Activated CD4-positive, alpha-beta T cell treated with anti-CD3 and anti-CD28 coated beads, Interleukin-2, amount 10 ng/mL, durations not matched to agents 24 days and 14 days (primary cell): ENCODE data around the gene TMEM253. TPM values are rescaled to one million over a fixed set of nuclear protein-coding genes. Genes with fewer than 3 reads are reported as not detected.

Experiments
- DNase-seq: peaks from one replicate; pipeline ENCODE4 v3.0.0; 2022
- H3K27ac Mint-ChIP-seq: one replicate; pipeline ENCODE4 v1.8.0; 2022; ENCODE audit warnings: mild to moderate bottlenecking, mixed read lengths
- H3K27me3 Mint-ChIP-seq: one replicate; pipeline ENCODE4 v1.8.0; 2022; ENCODE audit warnings: mixed read lengths
- H3K36me3 Mint-ChIP-seq: one replicate; pipeline ENCODE4 v1.8.0; 2022; ENCODE audit warnings: low read depth, mild to moderate bottlenecking, mixed read lengths
- H3K4me1 Mint-ChIP-seq: one replicate; pipeline ENCODE4 v1.8.0; 2021; ENCODE audit warnings: mixed read lengths
- H3K4me3 Mint-ChIP-seq: one replicate; pipeline ENCODE4 v1.8.0; 2022; ENCODE audit warnings: mild to moderate bottlenecking, moderate library complexity, mixed read lengths
- H3K9me3 Mint-ChIP-seq: one replicate; pipeline ENCODE4 v1.8.0; 2021; ENCODE audit warnings: mixed read lengths
- intact Hi-C: fragments of 100-400 bp; cut with micrococcal nuclease; formaldehyde crosslinking; loops from one replicate; pipeline ENCODE4 v1.15.1; 2023
- total RNA-seq: library from RNA; stranded (reverse); gene quantifications from 2 replicates; pipeline ENCODE4 v1.2.3, GENCODE V29; 2022

TMEM253 gene
- total RNA-seq, 1 donor from 2014 or later = not detected

DNA sequence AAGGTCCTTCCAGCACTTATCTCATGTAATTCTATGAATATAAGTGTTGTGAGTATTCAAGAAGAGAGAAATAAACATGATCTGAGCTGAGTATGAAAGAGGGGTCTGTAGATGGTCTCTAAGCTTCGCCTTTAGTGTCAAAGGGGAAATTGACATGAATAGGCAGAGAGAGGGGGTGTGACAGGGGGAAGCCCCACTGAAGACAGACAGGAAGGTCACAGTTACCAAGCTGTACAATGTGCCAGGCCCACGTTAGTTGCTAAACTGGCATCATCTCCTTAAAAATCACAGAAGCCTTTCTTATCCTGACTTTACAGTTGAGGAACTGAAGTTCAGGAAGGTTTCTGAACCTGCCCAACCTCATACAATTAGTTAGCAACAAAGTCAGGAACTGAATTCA, 23.2 kb upstream of the TMEM253 start:
- H3K9me3 Mint-ChIP-seq = no peaks in the 10 kb centered on the region

DNA sequence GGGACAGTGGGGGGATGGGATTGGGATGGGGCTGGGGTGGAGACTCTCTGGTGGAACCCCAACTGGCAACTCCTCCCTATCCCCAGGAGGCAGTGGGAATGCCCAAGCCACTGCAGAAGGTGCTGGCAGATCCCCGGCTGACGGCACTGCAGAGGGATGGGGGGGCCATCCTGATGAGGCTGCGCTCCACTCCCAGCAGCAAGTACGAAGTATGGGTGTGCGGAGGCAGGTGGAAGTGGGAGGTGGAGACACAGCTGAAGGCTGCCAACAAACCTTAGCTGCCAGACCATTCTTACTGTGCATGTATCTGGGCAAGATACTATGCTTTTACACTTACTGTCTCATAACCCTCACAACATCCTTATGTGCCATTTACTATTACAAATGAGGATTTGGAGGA, 22.6 kb upstream of the TMEM253 start:
- no peaks in the 10 kb centered on the region for H3K4me1 Mint-ChIP-seq
- no peaks in the 10 kb centered on the region for H3K9me3 Mint-ChIP-seq
- peaks cover 17% of the 10 kb centered on the region for H3K27me3 Mint-ChIP-seq
- H3K4me3 Mint-ChIP-seq = no peak overlapping the region
- intact Hi-C loops = no loop called here
- no peak overlapping the region for H3K27ac Mint-ChIP-seq
- H3K36me3 Mint-ChIP-seq = no peaks in the 10 kb centered on the region
- no peak for DNase-seq

More for the DNA sequence above, 23.2 kb upstream of the TMEM253 start:
- Mint-ChIP-seq H3K4me3 (no peak overlapping the region), H3K27me3 (peaks cover 22% of the 10 kb centered on the region), H3K4me1 (no peaks in the 10 kb centered on the region), H3K36me3 (no peaks in the 10 kb centered on the region), H3K27ac (no peak overlapping the region)
- intact Hi-C loops = no loop called here
- DNase-seq = no peak

DNA sequence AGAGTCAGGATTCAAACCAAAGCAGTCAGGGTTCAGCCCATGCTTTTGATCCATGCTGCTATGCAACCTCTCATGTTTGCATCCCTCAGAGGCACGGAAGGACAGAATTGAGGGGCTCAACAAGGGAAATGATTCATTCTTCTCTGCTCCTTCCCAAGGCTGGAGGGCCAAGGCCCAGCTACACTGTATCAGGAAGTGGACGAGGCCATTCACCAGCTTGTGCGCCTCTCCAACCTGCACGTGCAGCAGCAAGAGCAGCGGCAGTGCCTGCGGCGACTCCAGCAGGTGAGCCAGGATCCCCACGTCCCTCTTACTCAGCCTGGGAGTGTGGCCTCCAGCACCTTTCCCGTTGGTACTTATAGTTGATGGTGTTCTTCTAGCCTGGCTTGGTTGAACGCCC, 22.1 kb upstream of the TMEM253 start:
- no peaks in the 10 kb centered on the region for H3K36me3 Mint-ChIP-seq
- H3K27ac Mint-ChIP-seq = no peak overlapping the region
- no peak overlapping the region for H3K4me3 Mint-ChIP-seq
- DNase-seq = no peak
- H3K9me3 Mint-ChIP-seq = no peaks in the 10 kb centered on the region
- intact Hi-C loops = no loop called here
- H3K27me3 Mint-ChIP-seq = peaks cover 12% of the 10 kb centered on the region
- no peaks in the 10 kb centered on the region for H3K4me1 Mint-ChIP-seq

DNA sequence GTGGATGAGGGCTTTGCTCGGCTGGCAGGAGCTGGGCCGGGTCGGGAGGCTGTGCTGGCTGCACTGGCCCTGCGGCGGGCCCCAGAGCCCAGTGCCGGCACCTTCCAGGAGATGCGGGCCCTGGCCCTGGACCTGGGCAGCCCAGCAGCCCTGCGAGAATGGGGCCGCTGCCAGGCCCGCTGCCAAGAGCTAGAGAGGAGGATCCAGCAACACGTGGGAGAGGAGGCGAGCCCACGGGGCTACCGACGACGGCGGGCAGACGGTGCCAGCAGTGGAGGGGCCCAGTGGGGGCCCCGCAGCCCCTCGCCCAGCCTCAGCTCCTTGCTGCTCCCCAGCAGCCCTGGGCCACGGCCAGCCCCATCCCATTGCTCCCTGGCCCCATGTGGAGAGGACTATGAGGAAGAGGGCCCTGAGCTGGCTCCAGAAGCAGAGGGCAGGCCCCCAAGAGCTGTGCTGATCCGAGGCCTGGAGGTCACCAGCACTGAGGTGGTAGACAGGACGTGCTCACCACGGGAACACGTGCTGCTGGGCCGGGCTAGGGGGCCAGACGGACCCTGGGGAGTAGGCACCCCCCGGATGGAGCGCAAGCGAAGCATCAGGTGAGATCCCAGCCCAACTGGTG, 19.2 kb upstream of the TMEM253 start:
- Mint-ChIP-seq H3K4me3 (no peak overlapping the region), H3K9me3 (no peaks in the 10 kb centered on the region), H3K4me1 (peaks cover 6% of the 10 kb centered on the region), H3K36me3 (no peaks in the 10 kb centered on the region), H3K27ac (no peak overlapping the region), H3K27me3 (peaks cover 5% of the 10 kb centered on the region)
- no peak for DNase-seq
- intact Hi-C loops = no loop called here

DNA sequence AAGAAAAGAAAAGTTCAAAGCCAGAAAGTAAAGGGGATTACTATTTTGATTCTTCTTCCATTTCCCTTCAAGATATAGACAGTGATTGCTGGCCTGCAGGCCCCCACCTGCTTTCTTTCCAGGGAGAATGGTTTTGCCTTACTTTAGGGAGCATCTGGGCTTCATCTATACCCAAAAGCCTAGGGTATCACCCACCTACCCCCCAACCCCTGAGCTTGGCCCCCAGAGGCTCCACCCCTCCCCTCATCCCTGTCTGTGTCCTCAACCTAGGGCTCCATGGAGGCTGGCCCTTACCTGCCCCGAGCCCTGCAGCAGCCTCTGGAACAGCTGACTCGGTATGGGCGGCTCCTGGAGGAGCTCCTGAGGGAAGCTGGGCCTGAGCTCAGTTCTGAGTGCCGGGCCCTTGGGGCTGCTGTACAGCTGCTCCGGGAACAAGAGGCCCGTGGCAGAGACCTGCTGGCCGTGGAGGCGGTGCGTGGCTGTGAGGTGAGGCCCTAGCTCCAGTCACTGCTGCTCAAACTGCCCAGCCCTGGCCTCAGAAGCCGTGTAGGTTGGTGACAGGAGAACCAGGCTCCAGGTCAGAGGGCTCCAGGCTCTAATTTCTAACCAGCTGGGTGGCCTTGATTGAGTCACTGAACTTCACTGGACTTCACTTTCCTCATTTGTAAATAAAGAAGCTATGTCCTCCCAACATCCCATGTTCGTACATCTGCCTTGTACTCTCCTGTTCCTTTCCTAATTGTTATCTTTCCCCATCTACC, 17.1 kb upstream of the TMEM253 start:
- H3K27me3 Mint-ChIP-seq = peaks cover 4% of the 10 kb centered on the region
- H3K9me3 Mint-ChIP-seq = no peaks in the 10 kb centered on the region
- DNase-seq = no peak
- no peak overlapping the region for H3K27ac Mint-ChIP-seq
- H3K4me3 Mint-ChIP-seq = no peak overlapping the region
- H3K36me3 Mint-ChIP-seq = no peaks in the 10 kb centered on the region
- H3K4me1 Mint-ChIP-seq = peaks cover 20% of the 10 kb centered on the region
- intact Hi-C loops = no loop called here

DNA sequence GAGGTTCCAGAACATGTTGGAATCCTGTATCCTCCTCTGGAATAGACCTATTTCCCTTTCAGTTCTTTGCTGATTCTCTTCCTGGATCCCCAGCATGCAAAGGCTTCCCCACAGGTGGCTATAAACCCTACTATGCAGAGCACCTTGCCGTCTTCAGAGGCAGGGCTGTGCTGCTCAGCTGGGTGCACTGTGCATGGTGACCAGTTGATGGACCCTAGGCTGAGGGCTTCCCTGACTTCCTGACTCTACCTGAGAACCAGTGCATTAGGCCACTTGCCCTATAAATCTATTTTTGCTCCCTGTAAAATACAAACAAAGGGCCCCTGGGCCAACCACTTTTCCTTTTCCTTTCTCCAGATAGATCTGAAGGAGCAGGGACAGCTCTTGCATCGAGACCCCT, 16.5 kb upstream of the TMEM253 start:
- peaks cover 22% of the 10 kb centered on the region for H3K4me1 Mint-ChIP-seq
- intact Hi-C loops = no loop called here
- H3K9me3 Mint-ChIP-seq = no peaks in the 10 kb centered on the region
- H3K27me3 Mint-ChIP-seq = peaks cover 1% of the 10 kb centered on the region
- H3K36me3 Mint-ChIP-seq = no peaks in the 10 kb centered on the region
- H3K27ac Mint-ChIP-seq = no peak overlapping the region
- no peak overlapping the region for H3K4me3 Mint-ChIP-seq
- no peak for DNase-seq

DNA sequence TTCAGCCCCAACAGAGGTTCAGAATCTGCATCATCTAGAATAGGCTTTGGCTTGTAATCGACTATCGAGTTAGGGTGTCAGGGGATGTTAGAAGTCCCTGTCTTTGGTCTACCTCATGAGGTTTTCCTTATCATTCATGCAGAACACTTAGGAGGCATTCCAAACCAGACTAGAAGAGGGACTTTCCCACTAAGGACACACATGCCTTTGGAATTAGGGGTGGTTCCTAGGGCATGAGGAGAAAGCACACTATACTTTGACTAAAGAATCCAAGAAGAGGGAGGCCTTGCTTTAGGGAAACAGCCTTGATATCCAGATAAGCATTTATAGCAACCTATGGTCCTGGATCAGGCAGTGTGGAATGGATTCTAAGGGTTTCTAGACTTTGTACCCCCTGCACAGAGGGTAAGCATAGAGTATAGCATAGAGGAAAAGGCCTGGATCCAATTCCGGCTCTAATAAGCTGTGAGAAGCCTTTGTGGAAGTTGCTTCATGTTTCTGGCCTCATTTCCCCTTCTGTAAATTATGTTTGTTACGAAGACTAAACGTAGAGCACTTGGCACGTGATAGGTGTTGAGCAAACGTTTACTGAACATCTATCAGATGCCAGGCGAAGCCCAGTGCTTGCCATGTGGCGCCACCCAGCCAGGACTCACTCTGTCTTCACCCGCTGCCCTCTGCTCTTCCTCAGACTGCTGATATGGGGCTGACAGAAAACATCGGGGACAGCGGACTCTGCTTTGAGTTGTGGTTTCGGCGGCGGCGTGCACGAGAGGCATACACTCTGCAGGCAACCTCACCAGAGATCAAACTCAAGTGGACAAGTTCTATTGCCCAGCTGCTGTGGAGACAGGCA, 15.6 kb upstream of the TMEM253 start:
- Mint-ChIP-seq H3K4me1 (peaks cover 22% of the 10 kb centered on the region), H3K27ac (no peak overlapping the region), H3K36me3 (no peaks in the 10 kb centered on the region), H3K4me3 (no peak overlapping the region), H3K27me3 (no peaks in the 10 kb centered on the region), H3K9me3 (no peaks in the 10 kb centered on the region)
- DNase-seq = peak; percentile 55
- intact Hi-C loops = no loop called here

DNA sequence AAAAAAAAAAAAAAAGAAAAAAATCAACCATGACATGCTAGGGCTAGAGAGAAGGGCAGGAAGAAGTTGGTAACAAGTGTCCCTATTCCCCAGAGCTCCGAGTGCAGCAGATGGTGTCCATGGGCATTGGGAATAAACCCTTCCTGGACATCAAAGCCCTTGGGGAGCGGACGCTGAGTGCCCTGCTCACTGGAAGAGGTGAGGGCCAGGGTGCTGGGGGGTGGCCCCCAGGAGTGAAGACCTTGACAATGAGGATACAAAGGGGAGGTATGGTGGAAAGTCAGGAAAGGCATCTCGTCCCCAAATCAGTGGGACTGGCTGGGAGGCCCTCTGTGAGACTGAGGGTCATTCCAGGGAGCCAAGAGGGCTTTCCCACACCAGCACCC, 14.0 kb upstream of the TMEM253 start:
- intact Hi-C loops = no loop called here
- peaks cover 22% of the 10 kb centered on the region for H3K4me1 Mint-ChIP-seq
- H3K9me3 Mint-ChIP-seq = no peaks in the 10 kb centered on the region
- peak overlapping the region; percentile 17 for H3K27ac Mint-ChIP-seq
- H3K36me3 Mint-ChIP-seq = peaks cover 2% of the 10 kb centered on the region
- no peaks in the 10 kb centered on the region for H3K27me3 Mint-ChIP-seq
- H3K4me3 Mint-ChIP-seq = no peak overlapping the region
- no peak for DNase-seq

DNA sequence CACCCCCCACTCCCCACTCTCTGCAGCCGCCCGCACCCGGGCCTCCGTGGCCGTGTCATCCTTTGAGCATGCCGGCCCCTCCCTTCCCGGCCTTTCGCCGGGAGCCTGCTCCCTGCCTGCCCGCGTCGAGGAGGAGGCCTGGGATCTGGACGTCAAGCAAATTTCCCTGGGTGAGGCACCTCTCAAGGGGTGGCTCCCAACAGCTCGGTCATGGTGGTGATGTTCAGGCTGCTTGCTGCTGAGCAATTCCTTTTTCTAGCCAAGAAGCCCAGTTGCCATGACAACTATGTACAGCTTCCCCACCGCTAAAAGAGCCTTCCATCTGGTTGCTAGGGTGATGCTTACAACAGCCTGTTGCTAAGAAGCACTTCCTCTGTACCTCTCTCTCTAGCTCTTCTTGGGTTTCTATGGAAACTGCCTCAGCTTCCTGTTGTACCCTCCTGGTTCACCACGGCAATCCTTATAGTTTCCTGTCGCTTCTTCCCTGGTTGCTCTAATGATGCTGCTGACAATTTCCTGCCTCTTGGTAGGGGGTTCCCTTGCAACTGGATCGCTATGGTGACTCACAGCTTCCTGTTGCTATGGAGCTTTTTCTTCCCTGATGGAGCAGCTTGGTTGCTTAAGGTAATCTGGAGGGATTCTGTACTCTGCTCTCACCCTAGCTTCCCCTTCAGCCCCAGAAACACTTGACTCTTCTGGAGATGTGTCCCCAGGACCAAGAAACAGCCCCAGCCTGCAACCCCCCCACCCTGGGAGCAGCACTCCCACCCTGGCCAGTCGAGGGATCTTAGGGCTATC, 13.4 kb upstream of the TMEM253 start:
- Mint-ChIP-seq H3K36me3 (peaks cover 2% of the 10 kb centered on the region), H3K27ac (peak overlapping the region; percentile 70), H3K4me1 (peaks cover 23% of the 10 kb centered on the region), H3K4me3 (peak overlapping the region; percentile 0), H3K27me3 (no peaks in the 10 kb centered on the region), H3K9me3 (no peaks in the 10 kb centered on the region)
- DNase-seq = peak; percentile 93
- intact Hi-C loops = no loop called here

DNA sequence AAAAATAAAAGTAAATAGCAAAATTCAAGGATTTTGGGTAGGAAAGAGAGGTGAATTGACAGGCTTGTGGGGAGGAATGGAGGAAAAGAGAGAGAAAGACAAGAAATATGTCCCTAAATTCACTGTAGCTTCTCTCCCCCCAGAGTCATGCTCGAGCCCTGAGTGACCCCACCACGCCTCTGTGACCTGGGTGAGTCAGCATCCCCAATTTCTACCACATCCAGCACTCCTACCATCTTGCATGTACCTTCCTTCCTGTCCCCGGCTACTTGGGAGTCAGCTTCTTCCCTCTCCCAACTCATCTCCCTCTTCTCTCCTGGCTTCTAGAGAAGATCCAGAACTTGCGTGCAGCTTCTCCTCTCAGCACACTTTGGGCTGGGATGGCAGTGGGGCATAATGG, 12.2 kb upstream of the TMEM253 start:
- Mint-ChIP-seq H3K9me3 (no peaks in the 10 kb centered on the region), H3K36me3 (peaks cover 2% of the 10 kb centered on the region), H3K4me3 (no peak overlapping the region), H3K27ac (peak overlapping the region; percentile 52), H3K4me1 (peaks cover 27% of the 10 kb centered on the region), H3K27me3 (peaks cover 2% of the 10 kb centered on the region)
- DNase-seq = peak; percentile 58
- intact Hi-C loops = no loop called here

DNA sequence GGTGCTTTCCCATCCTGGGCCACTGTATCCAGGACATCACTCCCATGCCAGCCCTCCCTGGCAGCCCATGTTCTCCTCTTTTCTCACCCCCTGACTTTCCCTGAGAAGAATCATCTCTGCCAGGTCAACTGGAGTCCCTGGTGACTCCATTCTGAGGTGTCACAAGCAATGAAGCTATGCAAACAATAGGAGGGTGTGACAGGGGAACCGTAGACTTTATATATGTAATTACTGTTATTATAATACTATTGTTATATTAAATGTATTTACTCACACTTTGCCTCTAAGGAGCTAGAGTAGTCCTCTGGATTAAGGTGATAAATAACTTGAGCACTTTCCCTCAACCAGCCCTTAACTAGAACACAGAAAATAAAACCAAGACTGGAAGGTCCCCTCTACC, 11.6 kb upstream of the TMEM253 start:
- Mint-ChIP-seq H3K4me3 (no peak overlapping the region), H3K27ac (no peak overlapping the region), H3K36me3 (peaks cover 2% of the 10 kb centered on the region), H3K27me3 (peaks cover 2% of the 10 kb centered on the region), H3K9me3 (no peaks in the 10 kb centered on the region), H3K4me1 (peaks cover 27% of the 10 kb centered on the region)
- intact Hi-C loops = no loop called here
- DNase-seq = no peak

DNA sequence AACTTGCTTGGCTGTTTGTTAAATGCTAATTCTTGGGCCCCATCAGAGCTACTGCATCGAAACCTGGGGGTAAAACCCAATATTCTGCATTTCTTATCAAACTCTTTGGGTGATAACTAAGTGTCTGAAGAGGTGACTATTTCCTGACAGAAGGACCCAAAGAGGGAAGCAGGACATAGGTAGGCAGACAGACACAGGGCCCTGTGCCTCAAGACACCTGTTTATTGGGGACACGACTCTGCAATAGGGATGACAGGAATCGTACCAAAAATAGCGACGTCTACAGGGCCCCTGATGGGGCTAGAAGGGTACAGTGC, 11.0 kb upstream of the TMEM253 start:
- intact Hi-C loops = no loop called here
- peaks cover 2% of the 10 kb centered on the region for H3K27me3 Mint-ChIP-seq
- no peak overlapping the region for H3K4me3 Mint-ChIP-seq
- peaks cover 2% of the 10 kb centered on the region for H3K36me3 Mint-ChIP-seq
- H3K9me3 Mint-ChIP-seq = no peaks in the 10 kb centered on the region
- DNase-seq = no peak
- peaks cover 27% of the 10 kb centered on the region for H3K4me1 Mint-ChIP-seq
- H3K27ac Mint-ChIP-seq = no peak overlapping the region

DNA sequence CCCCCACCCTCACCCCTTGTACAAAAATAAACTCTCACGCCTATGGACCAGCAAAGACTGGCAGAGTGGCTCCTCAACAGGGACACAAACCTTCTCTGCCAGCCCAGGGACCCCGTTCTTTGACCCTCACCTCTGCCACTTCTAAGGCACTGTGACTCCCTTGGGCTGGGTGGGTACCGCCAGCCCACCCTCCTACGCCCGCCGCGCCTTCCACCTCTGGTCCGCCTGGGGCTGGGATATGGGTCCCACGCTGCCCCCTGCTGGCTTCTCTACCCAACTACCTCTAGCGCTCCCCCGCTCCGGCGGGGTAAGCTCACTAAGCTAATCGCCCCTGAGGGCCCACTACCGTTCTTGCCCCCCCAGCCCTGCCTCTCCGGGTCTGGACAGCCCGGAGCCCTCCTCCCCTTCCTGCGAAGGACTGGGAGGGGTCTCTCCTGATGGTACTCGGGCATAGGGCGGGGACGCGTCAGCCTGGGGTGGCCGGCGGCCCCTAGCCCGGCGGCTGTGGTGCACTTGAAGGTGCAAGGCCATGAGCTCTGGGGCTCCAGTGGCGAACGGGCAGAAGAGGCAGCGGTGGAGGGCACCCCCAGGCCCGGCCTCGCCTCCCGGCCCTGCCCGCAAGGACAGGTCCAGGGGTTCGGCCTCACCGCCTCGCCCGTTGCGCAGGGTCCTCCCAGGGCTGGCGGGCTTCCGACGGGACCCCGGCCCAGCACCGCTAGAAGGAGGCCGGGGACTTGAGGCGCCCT, 10.5 kb upstream of the TMEM253 start:
- Mint-ChIP-seq H3K27me3 (peaks cover 2% of the 10 kb centered on the region), H3K4me3 (no peak overlapping the region), H3K36me3 (peaks cover 2% of the 10 kb centered on the region), H3K4me1 (peaks cover 27% of the 10 kb centered on the region), H3K9me3 (no peaks in the 10 kb centered on the region), H3K27ac (peak overlapping the region; percentile 17)
- intact Hi-C loops = no loop called here
- peak; percentile 77 for DNase-seq
